Stimulated activated naive CD8-positive, alpha-beta T cell treated with anti-CD3 and anti-CD28 coated beads, Interleukin-15, Interleukin-2, amounts not matched to agents 100 ng/mL and 50 ng/mL, for 24 hours (primary cell): ENCODE measurements around the gene CRY1.
A peak's percentile ranks its signal among the peaks of the same experiment; 100 is the strongest.

ENCODE experiments used
- H3K27ac Mint-ChIP-seq: one replicate; pipeline ENCODE4 v1.8.0; 2021; ENCODE audit warnings: mild to moderate bottlenecking, mixed read lengths
- H3K27me3 Mint-ChIP-seq: one replicate; pipeline ENCODE4 v1.8.0; 2021; ENCODE audit warnings: mixed read lengths
- H3K36me3 Mint-ChIP-seq: one replicate; pipeline ENCODE4 v1.8.0; 2021; ENCODE audit warnings: low read depth, mixed read lengths
- H3K4me1 Mint-ChIP-seq: one replicate; pipeline ENCODE4 v1.8.0; 2021; ENCODE audit warnings: low read depth, mixed read lengths
- H3K4me3 Mint-ChIP-seq: one replicate; pipeline ENCODE4 v1.8.0; 2021; ENCODE audit warnings: mild to moderate bottlenecking, mixed read lengths
- H3K9me3 Mint-ChIP-seq: one replicate; pipeline ENCODE4 v1.8.0; 2021; ENCODE audit warnings: mixed read lengths

Gene CRY1

GRCh38 chr12:106955377-106956047 lies 137.8 kb downstream of the CRY1 start, which contains the start of gene TMEM263:
TSS of gene TMEM263 (plus strand) at chr12:106955907. CDS start at chr12:106967117, 11,210 bp downstream.
- H3K27ac Mint-ChIP-seq = peak within 1 kb of the TSS; percentile 91
- H3K4me3 Mint-ChIP-seq = peak within 1 kb of the TSS; percentile 93
- H3K4me1 Mint-ChIP-seq = peaks cover 20% of the 10 kb centered on the region
- H3K9me3 Mint-ChIP-seq = no peaks in the 10 kb centered on the region
- H3K36me3 Mint-ChIP-seq = no peaks in the 10 kb centered on the region
- H3K27me3 Mint-ChIP-seq = no peaks in the 10 kb centered on the region

DNA sequence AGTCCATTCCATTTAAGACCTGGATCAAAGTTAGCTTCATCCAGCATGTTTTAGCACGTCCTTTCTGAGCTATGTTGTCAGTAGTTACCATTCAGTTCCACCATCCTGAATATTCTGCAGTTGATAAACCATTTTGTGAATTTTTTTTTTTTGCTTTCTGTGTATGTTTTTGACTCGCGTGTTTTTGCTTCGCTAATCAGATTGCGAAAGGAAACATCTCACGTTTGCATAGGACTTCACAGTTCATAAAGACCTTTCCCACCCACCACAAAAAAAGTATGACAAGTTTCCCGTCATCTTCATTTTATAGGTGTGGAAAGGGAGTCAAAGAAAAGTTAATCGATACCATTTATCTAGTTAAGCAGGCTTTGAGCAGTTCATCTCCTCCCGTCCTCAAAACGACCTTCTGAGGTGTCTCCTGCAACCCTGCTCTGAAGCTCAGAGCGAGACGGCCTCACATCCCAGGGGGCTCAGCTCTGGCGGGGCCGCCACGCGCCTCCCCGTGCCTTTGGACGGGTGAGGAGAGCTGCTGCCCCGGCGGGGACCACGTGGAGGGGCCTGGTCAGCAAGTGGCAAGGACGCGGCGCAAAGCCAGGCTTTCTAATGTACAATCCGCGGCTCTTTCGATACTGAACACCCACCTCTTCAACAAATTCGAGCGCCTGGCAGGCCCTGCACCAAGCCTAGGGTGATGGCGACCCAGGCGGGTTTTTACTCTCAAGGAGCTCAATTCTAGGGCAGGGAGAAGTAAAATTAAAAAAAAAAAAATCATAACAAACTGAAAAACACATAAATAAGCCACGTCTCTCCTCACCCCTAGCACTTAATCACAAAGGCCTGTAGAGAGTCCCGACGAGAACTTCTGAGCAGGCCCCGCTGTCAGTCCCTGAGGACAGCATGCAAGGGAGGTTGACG lies 138.6 kb downstream of the CRY1 start:
- Mint-ChIP-seq H3K4me3 (peak overlapping the region; percentile 93), H3K27me3 (no peaks in the 10 kb centered on the region), H3K4me1 (peaks cover 20% of the 10 kb centered on the region), H3K27ac (peak overlapping the region; percentile 82), H3K9me3 (no peaks in the 10 kb centered on the region), H3K36me3 (no peaks in the 10 kb centered on the region)

- no peak overlapping the region for H3K27ac Mint-ChIP-seq
- H3K4me3 Mint-ChIP-seq = peak overlapping the region; percentile 93
- H3K9me3 Mint-ChIP-seq = peaks cover 8% of the 10 kb centered on the region
- peaks cover 15% of the 10 kb centered on the region for H3K4me1 Mint-ChIP-seq
- H3K27me3 Mint-ChIP-seq = peaks cover 3% of the 10 kb centered on the region
- no peaks in the 10 kb centered on the region for H3K36me3 Mint-ChIP-seq
Measured at GRCh38 chr12:106953352-106954250, 139.7 kb downstream of the CRY1 start.

DNA sequence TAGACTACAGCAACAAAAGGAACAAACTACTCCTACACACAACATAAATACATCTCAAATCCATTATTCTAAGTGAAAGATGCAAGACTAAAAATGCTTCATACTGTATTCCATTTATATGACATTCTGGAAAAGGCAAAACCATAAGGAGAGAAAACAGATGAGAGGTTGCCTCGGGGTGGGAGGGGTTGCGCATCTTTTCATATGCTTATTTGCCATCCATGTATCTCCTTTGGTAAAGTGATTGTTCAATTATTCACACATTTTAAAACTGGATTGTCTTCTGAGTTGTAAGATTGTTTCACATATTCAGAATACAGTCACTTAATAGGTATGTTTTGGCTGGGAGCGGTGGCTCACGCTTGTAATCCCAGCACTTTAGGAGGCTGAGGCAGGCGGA lies 142.8 kb downstream of the CRY1 start:
- peaks cover 10% of the 10 kb centered on the region for H3K27me3 Mint-ChIP-seq
- H3K27ac Mint-ChIP-seq = no peak overlapping the region
- no peaks in the 10 kb centered on the region for H3K36me3 Mint-ChIP-seq
- H3K4me1 Mint-ChIP-seq = peaks cover 4% of the 10 kb centered on the region
- peaks cover 15% of the 10 kb centered on the region for H3K9me3 Mint-ChIP-seq
- no peak overlapping the region for H3K4me3 Mint-ChIP-seq

- H3K4me1 Mint-ChIP-seq = no peaks in the 10 kb centered on the region
- no peak overlapping the region for H3K27ac Mint-ChIP-seq
- H3K27me3 Mint-ChIP-seq = peaks cover 10% of the 10 kb centered on the region
- peaks cover 15% of the 10 kb centered on the region for H3K9me3 Mint-ChIP-seq
- no peak overlapping the region for H3K4me3 Mint-ChIP-seq
- H3K36me3 Mint-ChIP-seq = no peaks in the 10 kb centered on the region
Measured at GRCh38 chr12:106947461-106947860, 145.9 kb downstream of the CRY1 start.

DNA sequence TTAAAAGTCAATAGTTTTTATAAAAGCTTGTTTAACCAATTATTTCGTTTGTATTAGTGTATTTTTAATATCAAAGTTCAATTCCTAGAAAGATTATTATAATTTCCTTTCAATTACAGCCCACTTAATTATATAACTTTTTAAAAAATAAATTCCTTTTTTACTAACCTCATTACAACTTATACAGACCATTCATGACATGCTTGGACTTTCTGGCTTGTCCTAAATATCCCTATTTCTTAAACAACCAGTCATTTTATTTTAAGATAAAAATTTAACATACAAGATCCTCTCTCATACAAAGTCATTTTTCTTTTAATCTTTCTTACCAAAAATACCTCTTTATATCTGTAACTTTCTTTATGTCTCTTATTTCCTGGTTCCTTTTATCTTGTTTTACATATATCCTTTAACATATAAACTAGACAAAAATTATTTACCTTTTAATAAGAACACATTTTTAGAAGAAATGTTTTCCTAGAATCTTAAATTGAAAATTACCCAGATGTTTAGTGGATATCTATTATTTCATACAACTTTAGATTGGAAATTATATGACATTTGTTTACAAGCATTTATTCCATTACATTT lies 148.0 kb downstream of the CRY1 start:
- H3K4me3 Mint-ChIP-seq = no peak overlapping the region
- no peaks in the 10 kb centered on the region for H3K4me1 Mint-ChIP-seq
- H3K27ac Mint-ChIP-seq = no peak overlapping the region
- no peaks in the 10 kb centered on the region for H3K36me3 Mint-ChIP-seq
- H3K27me3 Mint-ChIP-seq = peaks cover 10% of the 10 kb centered on the region
- peaks cover 15% of the 10 kb centered on the region for H3K9me3 Mint-ChIP-seq

DNA sequence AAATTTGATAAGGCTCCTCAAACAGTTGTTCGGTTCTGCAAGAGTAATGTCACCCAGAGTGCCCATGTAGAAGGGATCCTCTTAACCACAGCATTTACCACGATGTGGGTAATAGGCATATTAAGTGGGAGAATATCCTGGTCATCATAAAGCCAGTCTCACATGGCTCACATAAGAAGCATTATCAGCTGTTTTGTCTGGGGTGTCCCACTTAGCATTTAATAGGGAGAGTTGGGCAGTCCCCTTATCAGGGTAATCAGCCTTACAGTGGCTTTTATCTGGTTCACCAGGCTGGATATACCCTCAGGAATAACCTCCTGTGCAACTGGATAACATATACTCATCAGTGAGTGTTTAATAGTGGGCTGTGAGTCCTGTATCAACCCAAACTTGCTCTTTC lies 150.6 kb downstream of the CRY1 start:
- Mint-ChIP-seq H3K27ac (no peak overlapping the region), H3K4me1 (no peaks in the 10 kb centered on the region), H3K4me3 (no peak overlapping the region), H3K36me3 (no peaks in the 10 kb centered on the region), H3K9me3 (no peaks in the 10 kb centered on the region), H3K27me3 (peaks cover 7% of the 10 kb centered on the region)

DNA sequence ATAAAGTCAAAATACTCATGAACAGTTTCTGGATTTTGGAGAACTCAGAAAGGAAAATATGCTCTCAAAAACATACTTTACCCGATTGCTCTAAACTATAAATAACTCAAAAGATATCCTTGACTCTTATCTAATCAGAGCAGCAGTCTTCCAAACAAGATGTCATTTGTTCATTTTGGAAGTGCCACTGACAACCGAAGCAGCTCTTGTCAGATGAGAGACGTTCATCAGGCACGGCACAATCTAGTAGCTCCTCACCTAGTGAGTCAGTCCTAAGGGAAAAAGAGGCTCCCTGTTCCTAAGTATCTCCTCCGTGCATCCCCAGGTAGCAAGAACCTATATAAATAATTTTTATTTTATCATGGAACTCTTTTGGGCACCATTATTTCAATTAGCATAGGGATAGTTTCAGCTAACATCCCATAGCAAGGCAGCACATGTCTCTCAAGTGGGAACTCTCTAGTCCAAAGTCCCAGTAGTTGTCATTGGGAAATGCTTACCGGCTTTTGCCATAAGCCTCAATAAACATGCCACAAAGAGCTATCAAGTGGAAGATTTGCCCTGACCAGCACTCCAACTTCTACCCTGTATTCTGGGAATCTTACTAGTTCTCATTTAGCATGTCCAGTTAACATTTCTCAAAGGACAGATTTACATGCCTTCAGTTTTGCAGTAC lies 151.7 kb downstream of the CRY1 start:
- Mint-ChIP-seq H3K27ac (no peak overlapping the region), H3K27me3 (peaks cover 3% of the 10 kb centered on the region), H3K36me3 (no peaks in the 10 kb centered on the region), H3K4me3 (no peak overlapping the region), H3K9me3 (no peaks in the 10 kb centered on the region), H3K4me1 (no peaks in the 10 kb centered on the region)
